Loucy (cell line): ENCODE data around the gene SETX.

Experiments
- EZH2phosphoT487 ChIP-seq: fragments of 200-600 bp; IDR thresholded peaks from 2 replicates; pipeline ENCODE4 v1.6.1; 2018; ENCODE audit warnings: antibody characterized with exemption, mild to moderate bottlenecking, moderate library complexity, borderline replicate concordance
- TF ChIP-seq, protein P1 (sequence below): fragments of 200-600 bp; sonication (generic); conservative IDR thresholded peaks from 2 replicates; pipeline ENCODE4 v1.5.1; 2014; ENCODE audit warnings: mild to moderate bottlenecking, antibody characterized with exemption, low read length

DNA sequence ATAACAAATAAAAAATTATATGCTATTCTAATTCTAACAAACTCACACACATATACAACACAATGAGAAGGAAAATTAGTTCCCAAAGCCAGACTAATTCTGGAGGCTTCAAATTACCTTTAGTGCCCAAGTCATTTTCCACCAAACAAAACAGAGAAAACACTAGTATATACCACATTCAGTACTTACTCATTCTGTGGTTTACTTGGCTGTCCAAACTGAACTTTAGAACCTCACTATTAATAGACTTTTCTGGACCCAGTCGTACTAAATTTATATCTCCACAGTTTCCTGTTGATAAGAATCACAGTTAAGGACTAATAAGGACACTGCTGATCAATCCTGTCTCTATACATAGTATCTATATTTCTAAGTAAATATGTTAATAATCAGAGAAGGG is 66.4 kb downstream of the SETX start:
- TF ChIP-seq, protein P1, sequence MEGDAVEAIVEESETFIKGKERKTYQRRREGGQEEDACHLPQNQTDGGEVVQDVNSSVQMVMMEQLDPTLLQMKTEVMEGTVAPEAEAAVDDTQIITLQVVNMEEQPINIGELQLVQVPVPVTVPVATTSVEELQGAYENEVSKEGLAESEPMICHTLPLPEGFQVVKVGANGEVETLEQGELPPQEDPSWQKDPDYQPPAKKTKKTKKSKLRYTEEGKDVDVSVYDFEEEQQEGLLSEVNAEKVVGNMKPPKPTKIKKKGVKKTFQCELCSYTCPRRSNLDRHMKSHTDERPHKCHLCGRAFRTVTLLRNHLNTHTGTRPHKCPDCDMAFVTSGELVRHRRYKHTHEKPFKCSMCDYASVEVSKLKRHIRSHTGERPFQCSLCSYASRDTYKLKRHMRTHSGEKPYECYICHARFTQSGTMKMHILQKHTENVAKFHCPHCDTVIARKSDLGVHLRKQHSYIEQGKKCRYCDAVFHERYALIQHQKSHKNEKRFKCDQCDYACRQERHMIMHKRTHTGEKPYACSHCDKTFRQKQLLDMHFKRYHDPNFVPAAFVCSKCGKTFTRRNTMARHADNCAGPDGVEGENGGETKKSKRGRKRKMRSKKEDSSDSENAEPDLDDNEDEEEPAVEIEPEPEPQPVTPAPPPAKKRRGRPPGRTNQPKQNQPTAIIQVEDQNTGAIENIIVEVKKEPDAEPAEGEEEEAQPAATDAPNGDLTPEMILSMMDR: no peak
- TF ChIP-seq EZH2phosphoT487: no peak
